Thyroid gland (tissue), 4 donors: ENCODE measurements around the gene ERC1. TPM values are rescaled to one million over a fixed set of nuclear protein-coding genes. Genes with fewer than 3 reads are reported as not detected.
"Not testable (repeated sequence)": the region's sequence is repeated elsewhere in the genome, so short reads cannot be mapped to it uniquely, and the experiment has no call there.

ENCODE experiments used
- DNase-seq, 2 donors: peaks; one replicate each; pipeline ENCODE4 v3.0.0-alpha.2; 2019
- H3K27ac ChIP-seq, 3 donors: fragments of 200-600 bp; sonication (generic); 1 replicate in 2 of 3; 2 replicates in 1 of 3; pipeline ENCODE4 v1.5.1; 2016 to 2019; ENCODE audit warnings: mild to moderate bottlenecking in 1 of 3, moderate library complexity in 1 of 3
- H3K27me3 ChIP-seq: fragments of 200-600 bp; sonication (generic); one replicate; pipeline ENCODE4 v1.5.1; 2019
- H3K36me3 ChIP-seq, 2 donors: fragments of 200-600 bp; sonication (generic); one replicate each; pipeline ENCODE4 v1.5.1; 2016 to 2019
- H3K4me1 ChIP-seq, 2 donors: fragments of 200-600 bp; sonication (generic); one replicate each; pipeline ENCODE4 v1.5.1; 2017 to 2019
- H3K4me3 ChIP-seq, 3 donors: fragments of 200-600 bp; sonication (generic); replicated peaks in 1 of 3; 1 replicate in 2 of 3; 2 replicates in 1 of 3; pipeline ENCODE4 v1.5.1; 2016; ENCODE audit warnings: mild to moderate bottlenecking in 1 of 3
- H3K9me3 ChIP-seq: fragments of 200-600 bp; sonication (generic); one replicate; pipeline ENCODE4 v1.5.1; 2017
- POLR2A ChIP-seq, 2 donors: fragments of 450-650 bp; IDR thresholded peaks; one replicate each; pipeline ENCODE4 v1.6.1; 2017; ENCODE audit warnings: antibody characterized with exemption in 2 of 2, mild to moderate bottlenecking in 2 of 2, moderate library complexity in 1 of 2
- WGBS, 2 donors: methylation state at CpG; one replicate each; pipeline ENCODE4 v1.1.5; 2017; 5-methylcytosine and 5-hydroxymethylcytosine counted together
- intact Hi-C: fragments of 100-400 bp; cut with DNase I; formaldehyde crosslinking; loops from one replicate; pipeline ENCODE4 v1.15.1; 2023
- total RNA-seq, 4 donors: library from RNA; depleted of rRNA; stranded (reverse); fragments of >200 nt; gene quantifications; one replicate each; pipeline ENCODE4 v1.2.3, GENCODE V29; 2016
- TF ChIP-seq, protein P1 (sequence below), 6 experiments: fragments of 200-600 bp in 3 of 6; fragments of 450-650 bp in 3 of 6; sonication (generic) in 3 of 6; IDR thresholded peaks; one replicate each; pipeline ENCODE4 v1.5.1; 2016 to 2019; ENCODE audit warnings: antibody characterized with exemption in 6 of 6, mild to moderate bottlenecking in 2 of 6, inconsistent platforms in 1 of 6, moderate library complexity in 1 of 6

The ERC1 gene
- total RNA-seq, 4 donors from 2014 or later = 39.8 to 84.2 (median 75.8) TPM

DNA sequence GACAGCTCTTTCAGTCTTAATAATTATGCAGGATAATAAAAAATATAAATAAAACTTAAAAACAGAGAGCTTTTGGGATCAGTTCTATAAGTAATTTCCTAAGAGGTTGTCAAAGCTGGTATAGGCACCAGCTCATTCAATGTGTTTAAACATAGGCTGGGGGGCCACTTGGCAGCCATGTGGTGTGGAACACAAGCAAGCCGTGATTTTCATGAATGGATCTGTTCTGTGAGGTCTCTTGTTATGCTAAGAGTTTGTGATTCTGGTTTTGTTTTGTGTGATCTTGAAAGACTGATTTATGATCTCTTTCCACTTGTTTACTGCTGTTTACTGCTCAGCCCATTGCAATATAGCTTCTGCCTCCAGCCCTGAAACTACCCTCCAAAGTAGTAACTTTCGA is 362.4 kb downstream of the ERC1 start:
- Histone ChIP-seq H3K36me3 (no peaks in the 10 kb centered on the region), H3K9me3 (no peaks in the 10 kb centered on the region), H3K4me1 (no peaks in the 10 kb centered on the region), H3K27me3 (no peaks in the 10 kb centered on the region), H3K4me3 (no peak overlapping the region), H3K27ac (no peak overlapping the region)
- DNase-seq = no peak
- intact Hi-C loops = no loop called here
- TF ChIP-seq POLR2A (IDR thresholded peaks at IDR 0.05) = no peak
- TF ChIP-seq, protein P1, sequence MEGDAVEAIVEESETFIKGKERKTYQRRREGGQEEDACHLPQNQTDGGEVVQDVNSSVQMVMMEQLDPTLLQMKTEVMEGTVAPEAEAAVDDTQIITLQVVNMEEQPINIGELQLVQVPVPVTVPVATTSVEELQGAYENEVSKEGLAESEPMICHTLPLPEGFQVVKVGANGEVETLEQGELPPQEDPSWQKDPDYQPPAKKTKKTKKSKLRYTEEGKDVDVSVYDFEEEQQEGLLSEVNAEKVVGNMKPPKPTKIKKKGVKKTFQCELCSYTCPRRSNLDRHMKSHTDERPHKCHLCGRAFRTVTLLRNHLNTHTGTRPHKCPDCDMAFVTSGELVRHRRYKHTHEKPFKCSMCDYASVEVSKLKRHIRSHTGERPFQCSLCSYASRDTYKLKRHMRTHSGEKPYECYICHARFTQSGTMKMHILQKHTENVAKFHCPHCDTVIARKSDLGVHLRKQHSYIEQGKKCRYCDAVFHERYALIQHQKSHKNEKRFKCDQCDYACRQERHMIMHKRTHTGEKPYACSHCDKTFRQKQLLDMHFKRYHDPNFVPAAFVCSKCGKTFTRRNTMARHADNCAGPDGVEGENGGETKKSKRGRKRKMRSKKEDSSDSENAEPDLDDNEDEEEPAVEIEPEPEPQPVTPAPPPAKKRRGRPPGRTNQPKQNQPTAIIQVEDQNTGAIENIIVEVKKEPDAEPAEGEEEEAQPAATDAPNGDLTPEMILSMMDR (IDR thresholded peaks at IDR 0.05) = no peak
- WGBS, 2 donors = 86 to 88% methylated on average over 2 of the region's 2 CpGs

DNA sequence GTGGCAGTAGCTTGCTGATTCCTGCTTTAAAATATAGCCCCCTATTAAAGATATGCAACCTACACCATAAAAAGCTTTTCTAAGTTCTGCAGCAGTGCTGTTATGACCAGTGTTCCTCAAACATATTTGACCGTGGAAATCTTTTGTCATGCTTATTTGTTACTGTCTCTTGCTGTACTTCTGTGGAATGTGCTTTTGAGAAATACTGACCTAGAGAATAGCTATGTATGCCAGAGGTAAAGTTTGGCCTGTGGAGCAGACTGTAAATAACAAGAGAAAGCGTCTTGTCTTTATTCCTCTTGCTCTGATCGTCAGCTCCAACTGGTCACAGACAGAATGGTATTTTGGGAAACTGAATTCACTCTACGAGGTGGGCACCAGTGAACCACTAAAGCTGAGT is 364.4 kb downstream of the ERC1 start:
- TF ChIP-seq, protein P1 (IDR thresholded peaks at IDR 0.05) = no peak
- TF ChIP-seq POLR2A (IDR thresholded peaks at IDR 0.05) = no peak
- intact Hi-C loops = no loop called here
- H3K27me3 ChIP-seq = no peaks in the 10 kb centered on the region
- H3K27ac ChIP-seq = no peak overlapping the region
- no peak for DNase-seq
- no peaks in the 10 kb centered on the region for H3K9me3 ChIP-seq
- H3K4me3 ChIP-seq = no peak overlapping the region
- no peaks in the 10 kb centered on the region for H3K36me3 ChIP-seq
- WGBS, 2 donors = 85 to 96% methylated on average over 4 of the region's 4 CpGs
- H3K4me1 ChIP-seq = no peaks in the 10 kb centered on the region

DNA sequence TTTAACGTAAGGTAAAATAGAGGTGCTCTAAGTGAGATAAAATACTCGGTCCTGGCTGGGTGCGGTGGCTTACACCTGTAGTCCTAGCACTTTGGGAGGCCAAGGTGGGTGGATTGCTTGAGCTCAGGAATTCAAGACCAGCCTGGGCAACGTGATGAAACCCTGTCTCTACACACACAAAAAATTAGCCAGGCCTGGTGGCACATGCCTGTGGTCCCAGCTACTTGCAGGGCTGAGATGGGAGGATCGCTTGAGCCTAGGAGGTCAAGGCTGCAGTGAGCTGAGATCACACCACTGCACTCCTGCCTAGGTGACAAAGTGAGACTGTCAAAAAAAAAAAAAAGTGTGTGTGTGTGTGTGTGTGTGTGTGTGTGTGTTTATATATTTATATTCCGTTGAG is 364.8 kb downstream of the ERC1 start:
- H3K27ac ChIP-seq, H3K4me1 ChIP-seq, H3K36me3 ChIP-seq, intact Hi-C loops, H3K27me3 ChIP-seq, H3K4me3 ChIP-seq, H3K9me3 ChIP-seq, DNase-seq: not testable (repeated sequence)
- 92 to 96% methylated on average over 6 of the region's 6 CpGs for WGBS, 2 donors

DNA sequence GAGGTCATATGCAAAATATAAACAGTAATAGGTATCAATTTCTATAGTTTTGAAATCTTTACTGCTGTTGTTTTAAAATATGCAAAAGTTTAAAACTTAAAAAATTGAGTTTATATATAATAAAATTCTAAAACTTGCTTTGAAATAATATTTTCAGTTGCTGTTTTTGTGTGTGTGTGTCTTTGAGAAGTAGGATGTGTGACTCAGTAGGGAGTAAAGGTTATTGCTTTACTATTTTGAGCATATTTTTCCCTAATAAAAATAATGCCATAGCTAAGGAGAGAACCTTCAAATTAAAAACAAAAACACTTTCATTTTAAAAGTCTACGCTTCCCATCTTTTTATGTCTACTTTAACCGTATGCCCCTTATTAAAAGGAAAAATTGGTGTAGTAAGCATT is 365.3 kb downstream of the ERC1 start:
- no peaks in the 10 kb centered on the region for H3K27me3 ChIP-seq
- no peaks in the 10 kb centered on the region for H3K9me3 ChIP-seq
- intact Hi-C loops = no loop called here
- H3K27ac ChIP-seq = no peak overlapping the region
- H3K4me1 ChIP-seq = no peaks in the 10 kb centered on the region
- DNase-seq = no peak
- WGBS, 2 donors = 92 to 94% methylated on average over 2 of the region's 2 CpGs
- H3K4me3 ChIP-seq = no peak overlapping the region
- TF ChIP-seq, protein P1 (IDR thresholded peaks at IDR 0.05) = no peak
- no peak for TF ChIP-seq POLR2A (IDR thresholded peaks at IDR 0.05)
- H3K36me3 ChIP-seq = no peaks in the 10 kb centered on the region

DNA sequence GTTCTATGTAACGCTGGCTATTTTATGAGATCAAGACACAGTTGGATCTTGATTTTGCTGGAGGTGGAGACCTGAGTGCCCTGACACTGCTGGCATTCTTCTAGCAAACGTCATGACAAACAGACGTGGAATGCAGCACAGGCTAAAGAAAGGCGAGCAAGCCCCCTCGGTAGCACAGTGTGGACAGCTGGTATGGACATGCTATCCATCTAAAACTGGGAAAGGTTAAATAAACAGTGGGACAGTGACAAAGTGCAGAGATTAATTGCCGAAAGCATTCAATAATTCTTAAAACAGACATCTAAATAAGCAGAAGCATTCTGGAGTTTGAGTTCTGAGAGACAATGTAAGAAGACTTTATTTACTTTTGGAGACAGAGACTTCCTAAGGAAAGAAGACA is 366.1 kb downstream of the ERC1 start:
- H3K4me1 ChIP-seq = no peaks in the 10 kb centered on the region
- 72 to 78% methylated on average over 6 of the region's 6 CpGs for WGBS, 2 donors
- no peak for DNase-seq
- H3K27me3 ChIP-seq = no peaks in the 10 kb centered on the region
- no peaks in the 10 kb centered on the region for H3K9me3 ChIP-seq
- TF ChIP-seq, protein P1 (IDR thresholded peaks at IDR 0.05) = no peak
- TF ChIP-seq POLR2A (IDR thresholded peaks at IDR 0.05) = no peak
- H3K36me3 ChIP-seq = no peaks in the 10 kb centered on the region
- H3K27ac ChIP-seq = no peak overlapping the region
- intact Hi-C loops = no loop called here
- H3K4me3 ChIP-seq = no peak overlapping the region

DNA sequence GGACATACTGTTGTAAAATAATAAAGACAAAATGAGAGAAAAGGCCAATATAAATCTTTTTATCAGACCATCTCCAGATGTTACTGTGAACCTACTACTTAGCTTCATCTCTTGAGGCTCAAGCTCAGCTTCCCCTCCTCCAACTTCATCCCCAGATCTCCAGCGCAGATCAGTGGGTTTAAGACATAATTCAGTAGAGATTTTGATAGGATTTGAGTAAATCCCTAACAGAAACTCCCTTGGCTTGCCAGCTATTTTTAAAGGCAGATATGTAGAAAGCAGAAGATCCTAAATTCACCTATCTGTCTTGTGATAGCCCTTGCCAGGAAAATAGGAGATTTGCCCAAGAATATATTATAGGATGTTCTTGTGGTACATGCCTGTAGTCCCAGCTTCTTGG is 366.7 kb downstream of the ERC1 start:
- no peaks in the 10 kb centered on the region for H3K27me3 ChIP-seq
- TF ChIP-seq, protein P1 (IDR thresholded peaks at IDR 0.05) = no peak
- TF ChIP-seq POLR2A (IDR thresholded peaks at IDR 0.05) = no peak
- no peak for DNase-seq
- WGBS, 2 donors = 93 to 97% methylated on average over 1 of the region's 1 CpG
- H3K4me1 ChIP-seq = no peaks in the 10 kb centered on the region
- H3K4me3 ChIP-seq = no peak overlapping the region
- intact Hi-C loops = no loop called here
- H3K9me3 ChIP-seq = no peaks in the 10 kb centered on the region
- H3K27ac ChIP-seq = no peak overlapping the region
- H3K36me3 ChIP-seq = no peaks in the 10 kb centered on the region
